Right renal pelvis (tissue), 4 donors: ENCODE measurements around the gene KAT2A. TPM values are rescaled to one million over a fixed set of nuclear protein-coding genes. Genes with fewer than 3 reads are reported as not detected.

Experiments
- DNase-seq, 4 donors: peaks; one replicate each; pipeline ENCODE4 v3.0.0-alpha.2; 2013; ENCODE audit warnings: low read depth in 4 of 4, low spot score in 3 of 4, missing footprints in 1 of 4
- polyA plus RNA-seq, 4 donors: library from polyadenylated mRNA; unstranded; fragments of 120-200 nt; gene quantifications; one replicate each; pipeline ENCODE4 v1.2.1, GENCODE V29; 2013; ENCODE audit not compliant: insufficient read length in 4 of 4

KAT2A gene
- polyA plus RNA-seq, 4 donors: 55.7 to 68.5 (median 57.1) TPM

DNA sequence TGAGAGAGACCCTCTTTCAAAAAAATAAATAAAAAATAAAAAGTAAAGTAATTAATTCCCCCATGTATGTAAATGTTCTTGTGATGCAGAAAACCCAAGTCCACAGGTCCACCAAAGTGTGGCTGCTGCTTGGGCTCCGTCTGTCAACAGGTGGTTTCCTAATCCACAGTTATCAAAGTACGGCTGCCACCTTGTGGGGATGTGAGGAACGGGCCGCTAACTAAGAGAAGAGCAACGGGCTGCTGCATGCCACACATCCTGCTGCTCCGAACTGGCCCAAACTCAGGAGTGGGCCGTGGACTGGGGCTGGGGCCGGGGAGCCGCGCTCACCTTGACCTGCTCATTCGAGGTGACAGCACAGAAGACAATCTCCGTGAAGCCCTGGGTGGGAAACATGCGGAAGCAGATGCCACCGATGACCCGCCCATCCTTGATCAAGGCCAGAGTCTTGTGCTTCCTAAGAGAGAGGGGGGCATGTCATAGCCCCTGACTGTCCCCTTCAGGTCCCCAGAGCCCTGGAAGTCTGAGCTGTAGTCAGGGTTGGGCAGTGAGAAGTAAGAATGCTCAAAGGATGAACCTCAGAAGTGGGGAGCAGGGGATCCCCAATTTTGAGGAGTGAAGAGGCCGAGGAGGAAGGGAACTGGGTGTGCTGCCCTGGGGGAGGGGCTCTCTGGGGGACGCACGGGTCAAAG is 4.3 kb downstream of the KAT2A start:
- DNase-seq: peak; percentile 64 to 74 (median 66)

DNA sequence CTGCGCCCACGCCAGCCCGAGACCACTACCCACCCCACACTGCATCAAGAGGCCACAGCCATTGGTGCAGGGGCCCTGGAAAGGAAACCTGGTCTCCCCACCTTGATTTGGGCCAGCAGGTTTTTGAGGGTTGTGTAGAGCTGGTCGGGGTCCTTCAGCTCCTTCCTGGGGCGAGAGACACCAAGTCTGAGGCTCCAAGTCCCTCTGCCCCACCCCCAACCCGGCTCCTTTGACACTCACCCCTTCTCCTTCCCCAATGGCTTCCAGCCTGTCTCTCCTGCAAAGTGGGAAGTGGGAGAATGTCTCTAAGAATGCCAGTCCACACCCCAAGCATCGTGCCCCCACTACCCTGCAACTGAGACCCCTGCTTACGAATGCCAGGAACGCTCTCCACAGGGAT is 7.0 kb downstream of the KAT2A start:
- no peak for DNase-seq

DNA sequence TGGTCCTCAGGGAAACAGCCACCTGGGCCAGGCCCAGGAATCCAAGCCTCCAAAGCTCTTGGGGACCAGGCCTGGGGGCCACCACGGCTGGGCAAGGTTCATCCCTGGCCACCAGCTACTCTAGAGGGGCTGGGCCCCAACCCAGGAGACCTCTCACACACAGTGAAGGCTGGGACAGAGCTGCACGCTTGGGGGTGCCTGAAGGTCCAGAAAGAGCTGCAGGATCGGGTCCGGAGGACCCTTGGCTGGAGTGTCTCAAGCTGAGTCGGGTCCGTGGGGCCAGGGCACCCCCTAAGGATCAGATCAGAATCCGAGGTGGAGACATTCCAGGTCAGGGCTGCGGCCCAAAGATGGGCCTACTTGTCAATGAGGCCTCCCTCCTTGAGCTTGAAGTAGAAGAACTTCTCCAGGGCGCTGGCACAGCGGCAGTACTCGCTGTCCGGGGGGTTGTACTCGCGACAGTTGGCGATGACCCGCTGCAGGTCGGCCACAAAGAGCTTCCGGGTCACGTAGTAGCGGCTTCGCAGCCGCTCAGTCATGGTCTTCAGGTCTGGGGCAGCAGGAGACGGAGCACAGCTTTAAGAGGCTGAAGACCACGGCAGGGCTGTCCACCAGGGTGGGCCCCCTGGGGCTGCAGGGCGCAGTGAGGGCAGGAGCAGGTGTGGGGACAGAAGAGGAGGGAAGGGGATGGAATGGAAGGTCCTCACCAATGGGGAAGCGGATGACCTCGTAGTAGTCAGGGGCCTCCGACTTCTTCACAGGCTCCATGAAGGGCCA is 7.7 kb downstream of the KAT2A start:
- DNase-seq: no peak

DNA sequence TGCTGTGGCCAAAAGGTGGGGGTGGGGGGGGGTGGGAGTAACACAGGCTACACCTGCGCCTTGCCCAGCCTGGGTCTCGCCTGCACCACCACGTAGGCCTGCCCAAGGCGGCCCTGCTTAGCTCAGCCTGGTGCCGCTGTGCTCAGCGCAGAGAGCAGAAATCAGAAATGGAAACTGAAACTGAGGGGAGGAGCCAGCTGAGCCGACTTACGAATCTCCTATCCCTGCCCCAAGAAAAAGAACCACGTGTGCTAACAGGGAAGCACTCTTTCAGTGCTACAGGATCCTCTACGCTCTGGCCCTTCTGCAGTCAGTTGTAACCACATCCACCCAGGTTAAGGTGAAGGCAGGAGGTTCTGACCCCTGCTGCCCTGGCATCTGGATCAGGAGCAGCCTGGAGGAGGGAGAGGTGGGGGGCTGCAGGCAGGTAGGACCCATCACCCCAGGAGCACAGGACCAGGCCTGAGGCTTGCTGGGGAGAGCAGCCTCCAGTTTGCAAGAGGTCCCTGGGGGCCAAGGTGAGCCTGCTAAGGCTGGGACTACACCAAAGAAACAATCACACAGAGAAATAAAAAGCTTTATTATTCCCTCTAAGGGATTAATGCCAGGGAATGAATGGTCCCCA is 8.5 kb downstream of the KAT2A start, which contains the start of gene DHX58:
Gene DHX58, minus strand, starts transcription at position 163 of the 625 bp plus-strand sequence. CDS start 822 bp downstream, outside the sequence.
- peak in 3 of 4 donors; percentile 52 to 58 (median 55) for DNase-seq

DNA sequence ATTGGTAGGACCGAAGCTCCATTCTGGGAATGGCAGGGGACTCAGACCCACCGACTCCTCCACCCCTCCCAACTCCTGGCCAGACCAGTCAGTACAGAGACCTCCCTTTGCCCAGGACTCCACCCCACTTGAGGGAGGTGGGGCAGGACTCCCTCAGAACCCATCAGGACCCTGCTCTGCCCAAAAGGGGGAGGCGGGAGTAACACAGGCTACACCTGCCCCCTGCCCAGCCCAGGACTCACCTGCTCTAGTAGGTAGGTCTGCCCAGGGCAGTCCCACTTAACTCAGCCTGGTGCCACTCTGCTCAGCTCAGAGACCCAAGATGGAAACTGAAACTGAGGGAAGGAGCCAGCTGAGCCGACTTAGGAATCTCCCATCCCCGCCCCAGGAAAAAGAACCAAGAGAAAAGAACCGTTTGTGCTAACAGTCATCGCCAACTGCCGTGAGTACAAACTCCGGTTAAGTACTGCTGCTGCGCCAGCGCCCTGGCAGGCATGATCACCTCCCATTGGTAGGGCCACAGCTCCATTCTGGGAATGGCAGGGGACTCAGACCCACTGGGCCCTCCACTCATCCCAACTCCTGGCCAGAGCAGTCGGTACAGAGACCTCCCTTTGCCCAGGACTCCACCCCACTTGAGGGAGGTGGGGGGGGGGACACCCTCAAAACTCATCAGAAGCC is 9.2 kb downstream of the KAT2A start:
- no peak for DNase-seq

DNA sequence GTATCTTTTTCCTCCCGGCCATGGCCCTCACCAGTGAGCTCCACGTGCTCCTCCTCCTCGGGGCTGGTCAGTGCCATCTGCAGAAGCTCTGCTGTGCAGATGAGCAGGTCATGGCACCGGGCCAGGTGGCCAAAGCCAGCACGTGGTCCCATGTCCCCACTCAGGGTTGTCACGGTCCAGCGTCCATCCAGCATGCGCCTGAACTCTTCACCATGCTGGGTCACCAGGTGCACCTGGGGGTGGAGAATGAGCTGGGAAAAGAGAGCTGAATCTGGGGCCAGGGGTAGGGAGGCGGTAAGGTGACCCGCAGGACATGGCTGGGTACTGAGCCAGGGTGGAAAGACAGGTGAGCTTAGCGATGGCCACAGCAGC is 9.9 kb downstream of the KAT2A start:
- DNase-seq: no peak

DNA sequence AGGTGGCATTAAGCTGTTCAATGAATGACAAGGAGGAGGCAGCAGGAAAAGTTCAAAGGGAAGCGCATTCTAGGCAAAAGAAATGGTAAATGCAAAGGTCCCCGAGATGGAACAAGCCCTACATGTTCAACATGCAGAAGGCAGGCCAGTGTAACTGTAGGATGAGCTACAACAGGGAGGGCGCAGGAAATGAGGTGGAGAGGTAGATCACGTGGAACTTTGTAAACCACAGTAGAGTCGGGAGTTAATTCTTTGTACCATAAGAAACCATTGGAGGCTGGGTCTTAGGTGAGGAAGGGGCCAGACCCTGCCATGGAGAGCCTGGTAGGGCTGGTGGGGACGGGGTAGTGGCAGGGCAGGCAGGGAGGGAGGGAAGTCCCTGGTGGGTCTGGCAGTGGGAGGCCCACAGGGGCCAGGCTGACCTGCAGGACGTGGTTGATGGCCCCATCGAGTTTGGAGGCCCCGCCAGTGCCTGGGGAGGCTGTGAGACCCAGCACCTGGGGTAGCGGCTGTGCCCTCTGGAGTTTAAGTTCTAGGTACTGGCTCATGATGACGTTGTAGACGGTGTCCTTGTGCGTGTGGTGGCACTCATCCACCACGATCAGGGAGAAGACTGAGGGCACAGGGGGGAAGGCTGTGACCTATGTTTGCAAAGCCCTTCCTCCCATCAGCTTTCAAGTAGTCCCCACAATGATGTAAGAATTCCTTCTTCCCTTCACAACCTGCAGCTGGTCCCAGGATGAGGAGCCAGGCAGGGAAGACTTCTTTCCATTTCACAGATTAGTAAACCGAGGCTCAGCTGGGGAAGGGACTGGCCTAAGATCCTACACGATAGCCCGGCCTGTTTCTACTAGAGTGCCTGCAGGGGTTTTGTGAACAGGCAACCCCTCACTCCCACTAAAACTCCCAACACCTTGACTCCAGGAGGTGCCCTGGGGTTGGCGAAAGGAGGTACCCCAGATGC is 10.6 kb downstream of the KAT2A start:
- no peak for DNase-seq

DNA sequence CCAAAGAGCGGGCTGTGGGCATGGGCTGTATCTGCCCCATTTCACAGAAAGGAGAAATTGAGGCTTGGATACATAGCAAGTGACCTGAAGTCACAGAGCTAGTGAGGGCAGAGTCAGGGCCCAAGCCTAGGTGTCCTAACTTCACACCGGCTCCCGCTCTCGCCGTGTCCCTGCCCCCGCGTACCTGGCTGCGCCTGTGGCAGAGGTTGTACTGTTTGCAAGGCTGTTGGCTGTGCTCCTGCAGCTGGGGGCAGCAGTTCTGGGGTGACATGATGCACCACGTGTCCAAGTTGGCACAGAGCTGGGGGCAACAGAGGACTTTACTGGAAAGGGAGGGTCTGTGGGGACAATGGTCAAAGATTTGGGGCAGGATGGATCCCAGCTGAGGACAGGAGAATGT is 12.1 kb downstream of the KAT2A start:
- DNase-seq: no peak

DNA sequence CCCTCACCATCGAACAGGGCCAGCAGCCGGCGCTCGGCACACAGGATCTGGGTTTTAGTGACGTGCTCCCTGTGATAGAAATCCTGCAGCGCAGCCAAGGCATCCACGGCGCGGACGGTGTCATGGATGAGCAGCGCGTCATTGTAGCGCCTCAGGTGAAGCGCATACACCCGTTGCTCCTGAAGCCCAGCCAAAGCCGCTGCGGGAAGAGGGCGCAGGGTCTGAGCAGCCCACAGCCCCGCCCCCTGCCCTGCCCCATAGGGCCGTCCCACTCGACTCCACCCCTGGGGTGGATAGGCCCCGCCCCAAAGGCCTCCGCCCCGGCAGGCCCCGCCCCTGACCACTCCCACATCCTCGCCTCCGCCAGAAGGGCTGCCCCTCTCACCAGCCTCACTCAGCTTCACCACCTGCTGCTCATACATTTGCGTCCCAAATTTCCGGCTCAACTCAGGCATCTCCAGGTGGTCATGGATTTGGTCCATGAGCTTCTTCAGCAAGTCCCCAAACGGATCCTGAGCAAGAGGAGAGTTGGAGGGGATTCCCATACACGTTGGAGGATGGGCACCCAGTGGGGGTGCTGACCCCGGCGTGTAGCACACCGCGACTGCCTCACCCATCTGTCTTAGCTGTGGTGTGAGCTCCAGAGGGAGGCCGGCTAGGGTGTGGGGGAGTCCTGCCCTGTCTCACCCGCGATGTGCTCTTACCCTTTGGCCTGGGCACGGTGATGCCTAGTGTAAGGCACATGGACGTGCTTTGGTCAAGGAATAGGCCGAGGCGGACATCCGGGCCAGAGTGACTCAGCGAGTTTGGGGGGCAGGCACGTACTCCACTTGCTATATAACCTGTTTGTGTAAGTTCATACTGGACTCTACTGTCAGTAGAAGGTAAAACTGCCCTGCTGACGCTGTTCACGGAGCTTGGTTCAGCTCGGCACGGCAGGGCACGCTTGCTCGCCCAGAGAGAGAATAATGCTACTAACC is 13.3 kb downstream of the KAT2A start:
- peak; percentile 61 to 67 (median 62) for DNase-seq

DNA sequence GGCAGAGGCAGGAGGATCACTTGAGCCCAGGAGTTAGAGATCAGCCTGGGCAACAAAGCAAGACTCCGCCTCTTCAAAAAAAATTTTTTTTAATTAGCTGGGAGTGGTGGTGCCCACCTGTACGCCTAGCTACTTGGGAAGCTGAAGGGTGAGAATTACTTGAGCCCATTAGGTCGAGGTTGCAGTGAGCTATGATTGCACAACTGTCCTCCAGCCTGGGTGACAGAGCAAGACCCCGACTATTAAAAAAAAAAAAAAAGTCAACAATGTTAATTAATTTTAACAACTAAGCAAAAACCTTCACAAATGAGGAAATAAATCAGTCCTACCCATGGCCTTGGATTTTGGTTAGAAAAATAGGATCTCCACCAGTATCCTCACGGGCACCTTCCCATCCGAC is 14.0 kb downstream of the KAT2A start:
- DNase-seq: no peak

DNA sequence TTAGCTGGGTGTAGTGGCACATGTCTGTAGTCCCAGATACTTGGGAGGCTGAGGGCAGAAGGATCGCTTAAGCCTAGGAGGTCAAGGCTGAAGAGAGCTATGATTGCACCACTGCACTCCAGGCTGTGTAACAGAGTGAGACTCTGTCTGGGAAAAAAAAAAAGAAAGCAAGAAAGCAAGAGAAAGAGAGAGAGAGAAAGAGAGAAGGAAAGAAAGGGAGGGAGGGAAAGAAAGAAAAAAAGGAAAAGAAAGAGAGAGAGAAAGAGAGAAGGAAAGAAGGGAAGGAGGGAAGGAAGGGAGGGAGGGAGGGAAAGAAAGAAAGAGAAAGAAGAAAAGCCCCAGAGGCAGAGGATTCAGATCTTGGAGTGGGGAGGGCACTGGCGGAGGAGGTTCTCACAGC is 15.2 kb downstream of the KAT2A start:
- no peak for DNase-seq

DNA sequence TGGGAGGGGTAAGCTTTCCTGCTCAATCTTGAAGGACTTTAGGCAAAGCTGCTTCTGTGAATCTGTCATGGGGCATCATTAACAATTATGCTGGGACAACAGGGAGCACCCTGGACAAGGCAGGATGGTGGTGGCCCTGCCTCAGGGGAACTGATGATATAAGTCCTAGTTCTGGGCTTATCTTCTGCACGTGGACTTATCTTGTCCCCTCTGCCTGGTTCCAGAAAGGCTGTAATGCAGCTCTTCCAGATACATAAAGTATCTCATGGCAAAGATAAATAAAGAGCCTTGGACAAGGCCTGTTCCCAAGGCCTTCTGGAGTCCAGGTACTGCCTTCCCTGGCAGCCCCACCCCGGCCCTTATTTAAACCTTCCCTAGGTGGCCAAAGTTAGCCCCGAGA is 16.9 kb downstream of the KAT2A start:
- DNase-seq: no peak

DNA sequence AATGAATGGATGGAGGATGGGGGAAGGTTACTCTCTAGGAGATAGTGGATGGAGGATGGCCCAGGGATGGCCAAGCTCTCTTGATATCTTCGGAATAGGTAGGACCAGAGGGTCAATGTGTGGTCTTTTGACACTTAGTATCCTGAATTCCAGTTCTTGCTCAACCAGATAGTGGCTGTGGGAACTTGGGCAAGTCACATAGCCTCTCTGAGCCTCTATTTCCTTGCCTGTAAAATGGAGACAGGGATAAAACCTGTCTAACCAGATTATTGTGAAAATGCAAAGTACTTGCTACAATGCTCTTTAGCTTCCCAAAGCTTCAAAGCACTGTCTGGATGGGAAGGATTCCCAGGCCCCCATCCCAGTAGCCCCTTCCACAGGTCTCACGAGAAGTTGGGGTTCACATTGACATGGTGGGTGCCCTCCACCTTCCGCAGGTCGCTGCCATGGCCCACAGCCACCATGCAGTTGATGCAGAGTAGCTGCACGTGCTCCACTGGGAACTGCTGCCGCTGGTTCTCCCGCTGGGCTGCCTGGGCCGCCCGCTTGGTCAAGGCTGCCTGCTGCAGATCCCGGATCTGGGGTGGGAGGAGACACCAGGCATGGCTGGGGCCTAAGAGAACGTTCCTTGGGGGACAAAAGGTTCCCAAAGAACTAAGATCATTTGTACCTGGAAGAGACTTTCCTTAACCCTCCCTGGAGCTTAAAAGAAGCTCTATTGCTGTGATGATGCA is 17.8 kb downstream of the KAT2A start:
- DNase-seq: no peak

DNA sequence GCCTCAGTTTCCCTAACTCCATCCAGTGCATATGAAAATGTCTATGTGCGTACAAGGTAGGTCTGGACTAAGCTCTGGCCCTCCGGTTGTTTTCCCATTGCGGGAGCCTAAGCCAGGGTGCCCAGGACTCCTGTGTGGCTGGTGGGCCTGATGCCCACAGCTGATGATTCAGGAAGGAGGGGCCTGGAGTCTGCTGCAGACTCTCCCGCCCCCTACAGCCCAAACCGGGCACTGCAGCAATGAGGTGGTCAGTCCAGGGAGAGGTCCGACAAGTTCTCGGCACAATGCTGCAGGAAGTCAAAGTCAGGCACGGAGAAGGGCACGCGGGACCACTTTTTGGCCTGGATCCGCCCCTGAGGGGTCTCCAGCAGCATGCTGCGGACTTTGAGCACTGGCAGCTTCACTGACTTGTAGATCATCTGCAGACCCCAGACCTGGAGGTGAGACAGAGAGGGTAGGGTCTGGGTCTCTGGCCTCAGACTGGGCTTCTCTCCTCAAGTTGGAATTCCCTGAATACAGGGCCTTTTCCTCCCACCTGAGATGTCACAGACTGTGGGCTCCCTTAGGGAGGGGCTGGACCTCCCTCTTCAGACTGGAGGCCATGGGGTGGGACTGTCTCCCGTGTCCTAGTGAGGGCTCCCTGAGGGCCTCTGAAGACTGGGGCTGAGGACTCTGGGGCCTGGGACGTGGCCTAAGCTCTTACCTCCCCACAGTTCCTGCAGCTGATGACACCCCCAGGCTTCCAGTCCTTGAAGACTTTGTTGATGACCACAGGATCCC is 19.5 kb downstream of the KAT2A start:
- no peak for DNase-seq

DNA sequence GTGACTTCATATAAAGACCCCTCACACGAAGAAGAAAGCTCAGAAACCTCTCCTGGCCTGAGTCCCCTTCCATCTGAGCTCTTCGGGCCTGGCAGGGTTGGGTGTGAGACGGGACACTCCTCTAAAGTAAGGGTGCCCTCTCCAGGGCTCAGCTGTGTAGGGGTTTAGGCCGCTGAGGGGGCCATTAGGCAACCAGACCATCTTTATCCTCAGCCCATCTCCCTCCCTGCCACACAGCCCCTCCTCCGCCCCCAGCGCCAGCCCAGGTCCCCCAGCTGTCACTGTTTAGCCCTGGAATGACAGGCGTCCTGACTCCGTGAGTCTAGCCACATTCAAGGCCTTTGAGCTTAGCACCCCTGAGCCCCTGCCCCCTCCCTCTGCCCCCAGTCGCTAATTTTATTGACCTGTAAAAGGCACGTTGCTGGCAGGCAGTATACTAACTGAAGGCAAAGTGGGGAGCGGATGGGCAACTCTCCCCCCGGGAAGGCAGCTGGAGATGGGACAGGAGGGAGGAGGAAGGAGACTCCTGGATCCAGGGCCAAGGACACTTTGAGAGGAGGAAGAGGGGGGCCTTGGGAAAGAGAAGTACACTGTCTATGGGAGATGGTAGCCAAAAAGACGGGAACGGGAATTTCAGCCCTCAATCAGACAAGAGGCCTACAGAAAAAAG is 22.3 kb downstream of the KAT2A start:
- no peak for DNase-seq

DNA sequence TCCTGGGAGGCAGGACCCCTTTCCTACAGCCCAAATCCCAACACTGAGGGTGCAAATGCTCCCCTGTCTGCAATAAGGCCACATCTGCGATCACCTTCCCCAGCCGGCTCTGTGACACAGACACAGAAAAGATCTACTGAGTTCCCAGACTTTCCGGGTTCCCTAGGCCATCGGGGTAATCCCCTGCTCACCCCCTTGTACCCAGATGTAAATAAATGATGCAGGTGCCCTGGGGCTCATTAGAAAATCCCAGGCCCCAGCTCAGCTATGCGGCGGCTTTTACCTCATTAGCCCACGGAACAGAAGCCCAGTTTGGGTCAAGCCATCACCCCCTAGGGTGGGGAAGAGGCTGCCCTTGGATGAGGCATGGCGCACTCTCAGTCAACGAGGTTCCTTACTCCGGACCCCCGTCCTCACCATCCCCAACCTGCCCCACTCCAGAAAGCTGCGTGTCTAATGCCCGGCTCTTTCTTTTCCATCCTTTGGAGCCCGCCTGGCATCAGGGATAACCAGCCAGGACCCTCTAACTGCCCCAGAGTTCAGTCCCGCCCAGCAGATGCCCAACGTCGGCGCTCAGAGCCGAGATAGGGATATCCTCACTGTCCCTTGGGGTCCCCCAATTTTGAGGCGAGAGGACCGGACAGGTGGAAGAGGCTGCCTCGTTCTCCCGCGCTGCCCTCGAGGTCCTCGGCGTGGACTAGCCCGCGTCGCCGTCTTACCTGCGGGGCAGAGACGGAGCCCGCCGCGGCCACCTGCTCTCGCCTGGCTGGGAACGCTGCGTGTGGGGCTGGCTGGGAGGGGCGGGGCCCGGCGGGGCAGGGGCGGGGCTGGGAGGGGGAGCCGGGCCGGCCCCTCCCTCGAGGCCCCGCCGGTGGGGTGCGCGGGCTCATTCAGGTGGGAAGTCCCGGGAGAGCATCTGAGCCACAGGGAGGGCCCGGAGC is 23.2 kb downstream of the KAT2A start, which contains the start of gene ZNF385C:
Gene ZNF385C, minus strand, starts transcription at position 783 of the 941 bp plus-strand sequence. CDS start 35,417 bp downstream, outside the sequence.
- no peak for DNase-seq
